IPS-15b (cell line): ENCODE data around the gene FBXL13.
"Not testable (repeated sequence)": the region's sequence is repeated elsewhere in the genome, so short reads cannot be mapped to it uniquely, and the experiment has no call there.

ENCODE experiments used
- H3K27me3 ChIP-seq: one replicate; pipeline ENCODE4 v1.6.1; 2013; ENCODE audit warnings: low read length; ENCODE audit not compliant: control insufficient read depth, insufficient read depth
- H3K36me3 ChIP-seq: one replicate; pipeline ENCODE4 v1.6.1; 2013; ENCODE audit warnings: low read length; ENCODE audit not compliant: control insufficient read depth, insufficient read depth
- H3K4me1 ChIP-seq: one replicate; pipeline ENCODE4 v1.6.1; 2013; ENCODE audit warnings: mild to moderate bottlenecking, low read length; ENCODE audit not compliant: control insufficient read depth, insufficient read depth
- H3K4me3 ChIP-seq: one replicate; pipeline ENCODE4 v1.5.1; 2013; ENCODE audit warnings: low read depth, low read length
- H3K9ac ChIP-seq: one replicate; pipeline ENCODE4 v1.6.1; 2013; ENCODE audit warnings: low read depth, mild to moderate bottlenecking, low read length
- H3K9me3 ChIP-seq: one replicate; pipeline ENCODE4 v1.6.1; 2013; ENCODE audit warnings: mild to moderate bottlenecking, low read length; ENCODE audit not compliant: control insufficient read depth, insufficient read depth

FBXL13 gene

GRCh38 chr7:103051519-103051918, 23.1 kb downstream of the FBXL13 start:
- Histone ChIP-seq H3K9ac (no peak overlapping the region), H3K4me3 (no peak overlapping the region), H3K36me3 (no peaks in the 10 kb centered on the region)

GRCh38 chr7:103048833-103049232, 25.8 kb downstream of the FBXL13 start:
- H3K9me3 ChIP-seq, result no peaks in the 10 kb centered on the region
- no peaks in the 10 kb centered on the region for H3K36me3 ChIP-seq
- H3K4me1 ChIP-seq, result no peaks in the 10 kb centered on the region
- no peaks in the 10 kb centered on the region for H3K27me3 ChIP-seq
- H3K4me3 ChIP-seq, result no peak overlapping the region
- H3K9ac ChIP-seq, result no peak overlapping the region

More at GRCh38 chr7:103051519-103051918, 23.1 kb downstream of the FBXL13 start:
- no peaks in the 10 kb centered on the region for H3K27me3 ChIP-seq
- H3K4me1 ChIP-seq, result no peaks in the 10 kb centered on the region
- H3K9me3 ChIP-seq, result no peaks in the 10 kb centered on the region

- H3K36me3 ChIP-seq, H3K27me3 ChIP-seq, H3K9ac ChIP-seq, H3K9me3 ChIP-seq, H3K4me3 ChIP-seq, H3K4me1 ChIP-seq: not testable (repeated sequence)
Measured at GRCh38 chr7:103041815-103042214, 32.8 kb downstream of the FBXL13 start.

GRCh38 chr7:103037823-103038739, 36.5 kb downstream of the FBXL13 start:
- not testable (repeated sequence) for H3K4me1 ChIP-seq, H3K27me3 ChIP-seq, H3K9ac ChIP-seq, H3K9me3 ChIP-seq, H3K36me3 ChIP-seq
- H3K4me3 ChIP-seq, result peak overlapping the region; percentile 43

GRCh38 chr7:103037476-103037822, 37.1 kb downstream of the FBXL13 start:
- no peaks in the 10 kb centered on the region for H3K36me3 ChIP-seq
- H3K9me3 ChIP-seq, result no peaks in the 10 kb centered on the region

GRCh38 chr7:103034318-103034717, 40.3 kb downstream of the FBXL13 start:
- not testable (repeated sequence) for H3K36me3 ChIP-seq, H3K27me3 ChIP-seq, H3K4me3 ChIP-seq, H3K9ac ChIP-seq, H3K4me1 ChIP-seq, H3K9me3 ChIP-seq

More at GRCh38 chr7:103037476-103037822, 37.1 kb downstream of the FBXL13 start:
- H3K27me3 ChIP-seq, result no peaks in the 10 kb centered on the region
- H3K9ac ChIP-seq, result no peak overlapping the region
- H3K4me3 ChIP-seq, result no peak overlapping the region
- H3K4me1 ChIP-seq, result peaks cover 2% of the 10 kb centered on the region

- Histone ChIP-seq H3K9me3 (no peaks in the 10 kb centered on the region), H3K4me1 (no peaks in the 10 kb centered on the region), H3K9ac (no peak overlapping the region), H3K4me3 (no peak overlapping the region), H3K27me3 (no peaks in the 10 kb centered on the region), H3K36me3 (no peaks in the 10 kb centered on the region)
Measured at GRCh38 chr7:103031781-103032180, 42.8 kb downstream of the FBXL13 start.

- Histone ChIP-seq H3K27me3 (no peaks in the 10 kb centered on the region), H3K4me1 (no peaks in the 10 kb centered on the region), H3K9me3 (no peaks in the 10 kb centered on the region), H3K9ac (no peak overlapping the region), H3K4me3 (no peak overlapping the region), H3K36me3 (no peaks in the 10 kb centered on the region)
Measured at GRCh38 chr7:103031024-103031423, 43.6 kb downstream of the FBXL13 start.

- H3K4me3 ChIP-seq, result no peak overlapping the region
- H3K4me1 ChIP-seq, result no peaks in the 10 kb centered on the region
- no peaks in the 10 kb centered on the region for H3K27me3 ChIP-seq
- H3K9me3 ChIP-seq, result no peaks in the 10 kb centered on the region
- H3K36me3 ChIP-seq, result no peaks in the 10 kb centered on the region
- no peak overlapping the region for H3K9ac ChIP-seq
Measured at GRCh38 chr7:103025341-103025740, 49.3 kb downstream of the FBXL13 start.

- not testable (repeated sequence) for H3K4me3 ChIP-seq, H3K27me3 ChIP-seq, H3K9ac ChIP-seq, H3K4me1 ChIP-seq, H3K36me3 ChIP-seq, H3K9me3 ChIP-seq
Measured at GRCh38 chr7:103023578-103023977, 51.0 kb downstream of the FBXL13 start.

- not testable (repeated sequence) for H3K4me3 ChIP-seq, H3K36me3 ChIP-seq, H3K27me3 ChIP-seq, H3K9ac ChIP-seq, H3K9me3 ChIP-seq, H3K4me1 ChIP-seq
Measured at GRCh38 chr7:103021490-103021889, 53.1 kb downstream of the FBXL13 start.

- not testable (repeated sequence) for H3K9ac ChIP-seq, H3K27me3 ChIP-seq, H3K9me3 ChIP-seq, H3K4me1 ChIP-seq, H3K36me3 ChIP-seq, H3K4me3 ChIP-seq
Measured at GRCh38 chr7:103020876-103021275, 53.7 kb downstream of the FBXL13 start.
